ENCODE results near the gene PTPRM.
A peak's percentile ranks its signal among the peaks of the same experiment; 100 is the strongest.

Gene PTPRM

DNA sequence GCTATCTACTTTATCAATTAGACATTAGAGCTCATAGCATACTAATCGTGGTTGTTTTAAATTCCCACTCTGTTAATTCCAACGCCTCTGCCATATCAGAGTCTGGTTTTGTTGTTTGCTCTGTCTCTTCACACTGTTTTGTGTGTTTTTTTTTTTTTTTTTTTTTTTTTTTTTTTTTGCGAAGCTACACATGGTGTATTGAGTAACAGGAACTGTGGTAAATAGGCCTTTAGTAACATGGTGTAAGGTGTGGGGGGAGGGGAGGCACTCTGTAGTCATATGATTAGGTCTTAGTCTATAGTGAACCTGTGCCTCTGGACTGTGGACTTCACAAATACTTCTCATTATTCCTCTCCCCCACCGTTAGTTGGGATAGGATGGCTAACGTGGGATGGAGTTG lies 671.4 kb downstream of the PTPRM start:
- DNase-seq (ENCODE audit: low read depth in 2 of 2): no peak
- H3K4me3 ChIP-seq (replicated peaks in 1 of 2; ENCODE audit: low read depth in 2 of 2, low read length in 2 of 2): no peak overlapping the region
- TF ChIP-seq, protein P1, sequence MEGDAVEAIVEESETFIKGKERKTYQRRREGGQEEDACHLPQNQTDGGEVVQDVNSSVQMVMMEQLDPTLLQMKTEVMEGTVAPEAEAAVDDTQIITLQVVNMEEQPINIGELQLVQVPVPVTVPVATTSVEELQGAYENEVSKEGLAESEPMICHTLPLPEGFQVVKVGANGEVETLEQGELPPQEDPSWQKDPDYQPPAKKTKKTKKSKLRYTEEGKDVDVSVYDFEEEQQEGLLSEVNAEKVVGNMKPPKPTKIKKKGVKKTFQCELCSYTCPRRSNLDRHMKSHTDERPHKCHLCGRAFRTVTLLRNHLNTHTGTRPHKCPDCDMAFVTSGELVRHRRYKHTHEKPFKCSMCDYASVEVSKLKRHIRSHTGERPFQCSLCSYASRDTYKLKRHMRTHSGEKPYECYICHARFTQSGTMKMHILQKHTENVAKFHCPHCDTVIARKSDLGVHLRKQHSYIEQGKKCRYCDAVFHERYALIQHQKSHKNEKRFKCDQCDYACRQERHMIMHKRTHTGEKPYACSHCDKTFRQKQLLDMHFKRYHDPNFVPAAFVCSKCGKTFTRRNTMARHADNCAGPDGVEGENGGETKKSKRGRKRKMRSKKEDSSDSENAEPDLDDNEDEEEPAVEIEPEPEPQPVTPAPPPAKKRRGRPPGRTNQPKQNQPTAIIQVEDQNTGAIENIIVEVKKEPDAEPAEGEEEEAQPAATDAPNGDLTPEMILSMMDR (IDR thresholded peaks at IDR 0.05; ENCODE audit: low read depth, low read length): no peak

DNA sequence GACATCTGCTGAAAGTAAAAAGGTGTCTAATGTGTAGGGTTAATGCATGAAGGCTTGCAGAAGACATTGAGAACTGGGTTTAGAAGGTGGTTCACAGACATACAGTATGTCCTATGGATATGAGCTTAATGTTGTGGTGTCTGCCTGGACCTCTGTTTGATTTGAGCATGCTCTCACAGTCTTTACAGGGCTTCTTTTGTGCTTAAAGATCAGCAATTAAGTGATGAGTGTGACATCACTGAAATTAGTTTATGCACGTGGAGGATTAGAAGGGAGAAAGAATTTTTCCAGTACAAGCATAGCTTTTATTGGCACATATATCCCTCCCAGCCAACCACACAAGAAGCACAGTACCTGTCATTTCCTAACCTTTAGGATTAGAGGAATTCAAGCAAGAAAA lies 674.6 kb downstream of the PTPRM start:
- TF ChIP-seq, protein P1 (IDR thresholded peaks at IDR 0.05; ENCODE audit: low read depth, low read length): no peak
- H3K4me3 ChIP-seq (replicated peaks in 1 of 2; ENCODE audit: low read depth in 2 of 2, low read length in 2 of 2): no peak overlapping the region
- no peak for DNase-seq (ENCODE audit: low read depth in 2 of 2)

DNA sequence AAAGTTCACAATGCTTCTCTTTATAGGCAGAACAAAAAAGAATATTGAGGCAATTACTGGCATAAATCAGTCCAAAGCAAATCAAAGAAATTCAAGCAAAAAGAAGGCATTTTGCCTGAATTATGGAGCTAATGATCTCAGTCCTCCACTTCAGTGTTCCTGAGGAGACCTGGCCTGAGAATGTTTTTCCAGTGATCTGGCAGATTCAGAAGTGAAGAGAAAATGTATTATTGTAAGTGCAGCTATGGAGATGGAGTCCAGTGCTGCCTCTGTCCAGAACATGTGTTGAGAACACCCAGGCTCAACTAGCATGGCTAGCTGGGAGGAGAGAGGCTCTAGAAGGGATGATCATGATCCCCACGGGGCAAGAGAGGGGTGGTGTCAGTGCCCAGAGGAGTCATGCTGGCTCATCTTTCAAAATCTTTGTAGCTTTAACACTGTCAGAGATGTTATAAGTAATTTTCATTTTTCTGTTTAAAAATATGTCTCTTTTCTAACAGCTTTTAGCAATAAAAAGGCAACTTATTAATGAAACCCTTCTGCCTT lies 675.1 kb downstream of the PTPRM start:
- TF ChIP-seq, protein P1 (IDR thresholded peaks at IDR 0.05; ENCODE audit: low read depth, low read length): no peak
- DNase-seq (ENCODE audit: low read depth in 2 of 2): peak in 1 of 2 donors; percentile 15
- no peak overlapping the region for H3K4me3 ChIP-seq (replicated peaks in 1 of 2; ENCODE audit: low read depth in 2 of 2, low read length in 2 of 2)

DNA sequence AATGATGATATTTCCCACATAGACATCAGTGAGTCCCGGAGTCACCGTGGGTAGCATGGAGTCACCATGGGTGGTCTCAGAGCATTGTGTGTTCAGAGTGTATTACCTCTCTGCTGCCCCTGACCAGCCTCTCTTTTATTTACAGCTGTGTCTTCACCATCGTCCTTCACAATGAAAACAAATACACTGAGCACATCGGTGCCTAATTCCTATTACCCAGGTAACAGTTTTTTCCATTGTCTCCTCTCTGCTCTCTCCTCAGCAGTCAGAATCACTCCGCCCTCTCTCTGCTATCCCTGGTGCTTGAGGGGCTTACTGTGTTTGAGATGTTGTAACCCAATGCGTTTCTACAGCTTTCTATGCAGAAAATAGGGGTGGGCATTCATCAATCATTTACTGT lies 680.6 kb downstream of the PTPRM start:
- no peak overlapping the region for H3K4me3 ChIP-seq (replicated peaks in 1 of 2; ENCODE audit: low read depth in 2 of 2, low read length in 2 of 2)
- TF ChIP-seq, protein P1 (IDR thresholded peaks at IDR 0.05; ENCODE audit: low read depth, low read length): no peak
- no peak for DNase-seq (ENCODE audit: low read depth in 2 of 2)

DNA sequence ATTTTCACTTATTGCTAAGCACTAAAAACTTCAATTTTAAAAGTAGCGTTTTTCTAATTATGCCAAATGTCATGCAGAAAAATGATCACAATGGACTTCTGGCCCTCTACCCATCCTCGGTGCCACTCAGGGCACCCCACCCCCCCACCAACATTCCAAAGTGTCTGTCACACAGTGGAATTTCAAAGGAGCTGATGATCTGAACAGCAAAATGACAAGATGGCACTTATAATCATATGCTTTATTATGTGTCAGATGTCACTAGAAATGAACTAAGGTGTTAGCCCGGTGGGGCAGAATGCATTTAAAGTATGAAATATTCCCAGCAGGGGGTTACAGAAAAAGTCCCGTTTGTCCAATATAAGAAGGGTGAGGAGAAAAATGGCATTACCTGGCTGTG lies 681.5 kb downstream of the PTPRM start:
- TF ChIP-seq, protein P1 (IDR thresholded peaks at IDR 0.05; ENCODE audit: low read depth, low read length): no peak

DNA sequence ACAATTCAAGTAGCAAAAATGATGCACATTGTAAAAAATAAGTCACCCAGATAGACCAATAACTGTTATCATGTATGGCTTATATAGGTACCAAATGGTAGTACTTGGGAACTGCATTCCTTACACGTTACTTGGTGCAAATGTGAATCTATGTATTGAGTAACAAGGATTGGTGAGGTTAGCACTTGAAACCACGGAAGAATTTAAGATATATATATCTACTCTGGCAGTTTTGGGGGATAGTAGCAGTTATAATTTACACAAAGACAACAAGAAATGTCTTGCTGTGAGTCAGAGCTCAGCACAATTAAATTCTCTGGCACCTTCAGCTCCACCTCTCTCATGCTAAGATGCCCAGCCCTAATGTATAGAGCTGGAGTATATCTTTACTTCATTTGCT lies 682.7 kb downstream of the PTPRM start:
- no peak overlapping the region for H3K4me3 ChIP-seq (replicated peaks in 1 of 2; ENCODE audit: low read depth in 2 of 2, low read length in 2 of 2)
- DNase-seq (ENCODE audit: low read depth in 2 of 2): no peak
- TF ChIP-seq, protein P1 (IDR thresholded peaks at IDR 0.05; ENCODE audit: low read depth, low read length): no peak

More for the DNA sequence above, 681.5 kb downstream of the PTPRM start:
- DNase-seq (ENCODE audit: low read depth in 2 of 2): no peak
- H3K4me3 ChIP-seq (replicated peaks in 1 of 2; ENCODE audit: low read depth in 2 of 2, low read length in 2 of 2): no peak overlapping the region

DNA sequence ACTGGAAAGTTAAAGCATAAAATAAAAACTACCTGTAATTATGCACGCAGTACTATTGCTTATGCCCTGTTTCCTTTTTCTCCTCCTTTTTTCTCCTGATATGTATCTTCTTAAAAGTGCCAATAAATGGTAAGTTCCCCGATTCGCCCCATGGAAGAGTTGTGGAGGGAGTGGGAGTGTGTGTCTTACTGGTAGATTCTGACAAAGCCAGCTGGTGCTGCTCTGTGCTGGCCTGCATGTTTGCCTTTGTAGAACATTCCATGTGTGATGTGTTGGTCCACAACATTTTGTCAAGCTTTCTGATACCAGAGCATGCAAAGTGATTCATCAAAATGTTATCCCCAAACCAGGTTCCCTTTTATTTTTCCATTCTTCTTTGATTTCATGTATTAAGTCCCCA lies 685.3 kb downstream of the PTPRM start:
- no peak for DNase-seq (ENCODE audit: low read depth in 2 of 2)
- TF ChIP-seq, protein P1 (IDR thresholded peaks at IDR 0.05; ENCODE audit: low read depth, low read length): no peak
- no peak overlapping the region for H3K4me3 ChIP-seq (replicated peaks in 1 of 2; ENCODE audit: low read depth in 2 of 2, low read length in 2 of 2)
